NCI-H345 treated with DMSO at 0.1 percent for 48 hours (cell line): ENCODE measurements around the gene TSHZ1.
A peak's percentile ranks its signal among the peaks of the same experiment; 100 is the strongest.

ENCODE experiments used
- DNase-seq: peaks from one replicate; lab custom pipeline; 2025; ENCODE audit not compliant: unreplicated experiment; lab: John Stamatoyannopoulos, UW

The TSHZ1 gene

GRCh38 chr18:75207310-75208154 is 3.1 kb upstream of the TSHZ1 start:
- DNase-seq: no peak

DNA sequence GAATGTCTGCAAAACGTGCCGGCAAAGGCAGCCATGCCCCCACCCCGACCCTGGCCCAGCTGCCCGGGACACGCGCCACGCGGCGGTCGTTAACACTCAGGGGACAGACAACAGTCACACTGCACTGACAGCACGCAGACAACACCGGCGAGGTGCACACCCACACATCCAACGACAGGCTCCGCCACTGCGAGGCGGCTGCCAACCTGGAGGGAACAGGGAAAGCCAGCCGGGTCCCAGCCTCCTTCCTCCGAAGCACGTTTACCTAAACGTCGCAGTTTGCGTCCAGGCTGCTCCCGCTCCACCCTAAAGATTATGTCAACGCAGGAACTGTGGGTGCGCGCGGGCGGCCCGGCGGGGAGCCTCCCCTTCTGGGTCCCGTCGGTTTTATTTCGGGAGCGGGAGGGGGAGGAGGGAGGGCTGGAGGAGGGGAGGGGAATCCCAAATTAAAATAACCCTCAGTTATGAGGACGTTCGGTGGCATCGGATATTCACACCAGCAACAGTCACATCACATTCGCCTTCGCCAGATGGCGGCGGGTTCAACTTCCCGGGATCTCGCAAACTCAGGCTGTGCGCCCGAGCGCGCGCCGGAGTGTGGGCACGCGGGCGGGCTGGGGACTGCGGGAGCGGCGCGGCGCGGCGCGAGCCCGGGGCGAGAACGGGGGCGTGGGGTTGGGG is 2.3 kb upstream of the TSHZ1 start:
- DNase-seq: peak; percentile 41

- DNase-seq: no peak
Observed at GRCh38 chr18:75208836-75209128, 1.8 kb upstream of the TSHZ1 start.

DNA sequence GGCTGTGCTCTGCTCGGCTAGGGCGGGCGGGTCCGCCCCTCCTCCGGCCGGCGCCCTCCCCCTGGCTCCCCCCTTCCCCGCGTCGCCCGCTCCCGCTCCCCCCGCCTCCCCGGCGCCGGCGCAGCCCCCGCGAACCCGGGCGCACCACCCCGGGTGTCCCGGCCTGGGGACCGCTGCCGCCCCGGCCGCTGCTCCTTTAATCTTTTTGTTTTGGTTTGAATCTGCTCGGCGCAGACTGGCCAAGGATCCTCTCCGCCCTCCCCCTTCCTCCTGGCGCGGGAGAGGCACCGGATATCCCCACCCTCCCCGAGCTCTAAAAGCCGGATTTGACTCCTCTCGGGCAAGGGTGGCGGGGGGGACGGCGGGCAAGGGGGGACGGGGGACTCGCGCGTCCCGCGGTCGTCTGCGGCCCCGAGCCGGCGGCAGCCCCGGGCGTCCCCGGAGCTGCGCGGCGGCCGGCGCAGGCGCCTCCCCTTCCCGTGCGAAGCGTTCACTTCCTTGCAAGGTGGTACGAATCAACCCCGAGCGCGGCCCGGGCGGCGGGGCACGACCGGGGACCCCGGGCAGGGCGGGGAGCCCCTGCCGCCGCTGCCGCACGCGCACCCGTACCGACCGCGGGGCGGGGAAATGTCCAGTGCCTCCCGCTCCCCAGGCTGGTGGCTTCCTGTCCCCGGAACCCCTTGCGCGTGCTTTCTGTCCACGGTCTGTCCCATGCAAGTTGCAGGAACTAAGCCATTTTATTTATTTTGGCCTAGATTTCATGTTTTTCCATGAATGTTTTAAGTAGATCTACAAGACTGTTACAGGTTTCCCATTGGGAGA is 1.3 kb upstream of the TSHZ1 start, which contains the start of gene PTGR3:
Gene PTGR3, minus strand, starts transcription at position 11 of the 822 bp plus-strand sequence. CDS start 81 bp downstream, outside the sequence.
- DNase-seq: peak; percentile 76

DNA sequence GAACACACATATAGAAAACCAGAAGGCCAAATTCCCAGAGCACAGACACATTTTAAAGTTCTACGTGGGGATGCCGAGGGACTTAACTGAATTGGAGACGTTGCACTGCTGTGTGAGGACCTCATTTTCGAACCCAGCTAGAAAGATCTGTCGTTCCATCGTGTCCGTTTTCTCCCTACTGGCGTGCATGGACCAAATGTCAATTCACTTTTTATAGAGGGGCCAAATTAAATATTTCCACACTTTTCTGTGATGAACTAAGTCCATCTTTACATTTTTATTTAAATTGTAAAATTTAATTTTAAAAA is 692 bp upstream of the TSHZ1 start:
- no peak for DNase-seq

DNA sequence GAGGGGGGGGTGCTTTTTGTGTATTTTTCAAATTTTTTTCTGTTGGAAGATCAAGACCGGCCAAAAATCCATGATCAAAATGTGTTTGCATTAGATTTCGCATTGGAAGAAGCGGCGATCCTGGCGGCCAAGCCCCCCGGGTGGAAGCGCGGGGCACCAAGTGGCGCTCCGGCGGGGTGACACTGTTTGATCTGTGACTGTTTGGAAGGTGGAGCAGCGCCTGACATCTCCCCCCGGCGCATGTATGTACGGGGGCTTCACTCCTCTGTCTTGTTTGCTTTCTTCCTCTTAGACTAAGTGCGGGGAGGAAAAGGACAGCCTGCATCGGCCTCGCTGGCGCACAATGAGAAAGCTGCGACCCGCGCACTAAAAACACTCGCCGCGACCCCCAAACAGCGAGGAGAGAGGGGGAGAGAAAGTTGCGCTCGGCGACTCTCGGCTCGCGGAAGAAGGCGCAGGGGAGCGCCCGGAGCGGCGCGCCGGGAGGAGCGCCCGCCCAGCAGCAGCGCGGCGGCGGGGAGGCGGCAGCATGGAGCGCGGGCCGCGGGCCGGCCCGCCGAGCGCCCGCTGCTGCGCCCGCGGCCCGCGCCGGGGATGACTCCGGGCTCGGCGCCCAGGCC is 515 bp downstream of the TSHZ1 start:
- no peak for DNase-seq

DNA sequence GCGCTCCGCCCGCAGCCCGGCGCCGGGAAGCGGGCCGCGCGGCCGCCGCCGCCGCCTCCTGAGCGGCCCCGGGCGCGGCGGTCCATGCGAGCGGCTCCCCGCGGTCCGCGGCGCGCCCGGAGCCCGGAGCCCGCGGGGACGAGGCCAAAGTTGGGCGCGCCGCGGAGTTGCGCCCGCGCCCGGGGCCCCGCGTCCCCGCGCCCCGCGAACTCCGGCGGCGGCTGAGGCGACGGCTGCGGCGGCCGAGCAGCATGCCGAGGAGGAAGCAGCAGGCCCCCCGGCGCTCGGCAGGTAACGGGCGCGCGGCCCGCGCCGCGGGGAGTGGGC is 992 bp downstream of the TSHZ1 start:
- DNase-seq: no peak

GRCh38 chr18:75211953-75212750 is 1.6 kb downstream of the TSHZ1 start:
- no peak for DNase-seq

DNA sequence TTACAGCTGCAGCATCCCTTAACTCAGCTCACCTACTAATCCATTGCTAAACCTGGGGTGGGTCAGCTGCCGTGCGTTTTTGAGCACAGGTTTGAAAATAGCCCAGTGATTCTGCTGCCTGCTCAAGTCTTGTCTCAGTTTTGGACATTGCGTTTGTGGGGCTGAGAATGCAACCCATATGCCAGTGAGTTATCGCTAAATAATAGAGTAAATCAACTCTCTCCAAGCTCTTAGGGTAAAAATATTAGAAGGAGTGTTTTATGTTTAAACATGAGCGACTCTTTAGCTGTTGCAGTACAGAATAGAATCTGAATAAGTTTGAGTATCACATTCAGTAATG is 2.1 kb downstream of the TSHZ1 start:
- DNase-seq: no peak

GRCh38 chr18:75213611-75214331 is 3.2 kb downstream of the TSHZ1 start:
- no peak for DNase-seq

DNA sequence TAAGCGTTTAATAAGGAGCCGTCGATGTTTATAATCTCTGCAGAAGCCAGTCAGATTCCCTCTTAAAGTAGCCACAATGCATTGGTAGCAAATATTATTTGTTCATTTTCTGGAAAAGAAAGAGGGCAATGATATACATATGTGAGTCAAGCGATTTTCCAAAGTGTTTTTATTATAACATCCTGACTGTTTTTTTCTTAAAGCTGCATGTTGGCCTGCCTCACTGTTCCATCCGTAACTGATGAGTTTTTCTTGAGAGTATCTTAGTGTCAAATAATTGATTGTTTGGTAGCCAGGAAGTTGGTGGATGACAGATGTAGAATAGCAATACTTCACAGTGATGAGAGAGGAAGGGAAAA is 3.7 kb downstream of the TSHZ1 start:
- no peak for DNase-seq

GRCh38 chr18:75214766-75215510 is 4.3 kb downstream of the TSHZ1 start:
- no peak for DNase-seq

DNA sequence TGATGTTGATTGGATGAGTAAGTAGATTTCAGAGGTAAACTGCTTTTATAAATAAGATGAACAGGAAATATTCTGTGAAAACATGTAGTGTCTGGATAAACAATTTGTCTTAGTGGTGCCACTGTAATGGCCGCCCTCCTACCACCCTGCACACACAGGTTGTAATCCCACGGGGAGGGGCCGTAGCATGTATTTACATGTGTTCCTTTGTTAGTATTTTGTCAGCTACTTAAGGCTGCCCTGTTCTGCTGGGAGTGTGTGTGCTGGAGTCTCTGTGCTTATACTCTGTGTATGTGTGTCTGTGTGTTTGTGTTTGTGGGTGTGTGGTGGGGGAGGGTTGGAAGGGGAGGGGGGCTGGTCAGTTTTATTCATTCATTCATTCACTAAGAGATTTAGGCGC is 5.1 kb downstream of the TSHZ1 start:
- no peak for DNase-seq

- DNase-seq: no peak
Observed at GRCh38 chr18:75216212-75216910, 5.8 kb downstream of the TSHZ1 start.

DNA sequence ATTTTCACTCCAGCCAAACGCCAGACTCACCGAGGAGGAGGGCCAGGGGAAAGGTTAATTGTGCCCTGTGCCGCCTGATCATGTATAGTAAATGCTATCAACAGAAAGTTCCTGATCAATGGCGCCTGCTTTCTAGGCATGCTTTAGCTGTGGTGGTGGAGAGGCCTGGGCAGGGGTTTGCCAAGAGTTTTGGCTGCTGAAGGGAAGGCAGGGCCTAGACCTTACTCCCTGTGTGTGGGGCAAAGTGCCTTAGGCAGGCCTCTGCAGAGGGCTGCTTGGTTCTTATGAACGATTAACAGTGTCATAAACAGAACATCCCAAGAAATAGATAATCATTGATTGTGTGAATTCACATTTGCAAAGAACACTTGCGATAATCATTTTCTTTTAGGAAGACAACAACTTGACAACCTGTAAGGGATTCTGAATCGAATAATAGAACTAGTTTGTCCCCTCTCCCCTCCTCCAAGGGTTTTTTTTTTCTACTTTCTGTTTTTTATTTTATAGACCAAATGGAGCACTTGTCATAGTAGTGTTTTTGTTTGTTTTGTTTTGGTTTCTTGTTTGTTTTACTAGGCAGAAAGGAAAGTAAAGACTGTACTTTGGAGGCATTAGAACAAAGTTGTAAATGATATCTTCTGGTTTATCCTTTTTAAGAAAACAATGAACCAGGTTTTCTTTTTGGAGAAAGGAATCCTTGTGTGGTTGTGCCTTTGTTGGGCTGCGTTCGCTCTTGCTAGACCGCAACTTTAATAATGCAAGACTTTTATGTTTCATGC is 6.5 kb downstream of the TSHZ1 start:
- DNase-seq: no peak

DNA sequence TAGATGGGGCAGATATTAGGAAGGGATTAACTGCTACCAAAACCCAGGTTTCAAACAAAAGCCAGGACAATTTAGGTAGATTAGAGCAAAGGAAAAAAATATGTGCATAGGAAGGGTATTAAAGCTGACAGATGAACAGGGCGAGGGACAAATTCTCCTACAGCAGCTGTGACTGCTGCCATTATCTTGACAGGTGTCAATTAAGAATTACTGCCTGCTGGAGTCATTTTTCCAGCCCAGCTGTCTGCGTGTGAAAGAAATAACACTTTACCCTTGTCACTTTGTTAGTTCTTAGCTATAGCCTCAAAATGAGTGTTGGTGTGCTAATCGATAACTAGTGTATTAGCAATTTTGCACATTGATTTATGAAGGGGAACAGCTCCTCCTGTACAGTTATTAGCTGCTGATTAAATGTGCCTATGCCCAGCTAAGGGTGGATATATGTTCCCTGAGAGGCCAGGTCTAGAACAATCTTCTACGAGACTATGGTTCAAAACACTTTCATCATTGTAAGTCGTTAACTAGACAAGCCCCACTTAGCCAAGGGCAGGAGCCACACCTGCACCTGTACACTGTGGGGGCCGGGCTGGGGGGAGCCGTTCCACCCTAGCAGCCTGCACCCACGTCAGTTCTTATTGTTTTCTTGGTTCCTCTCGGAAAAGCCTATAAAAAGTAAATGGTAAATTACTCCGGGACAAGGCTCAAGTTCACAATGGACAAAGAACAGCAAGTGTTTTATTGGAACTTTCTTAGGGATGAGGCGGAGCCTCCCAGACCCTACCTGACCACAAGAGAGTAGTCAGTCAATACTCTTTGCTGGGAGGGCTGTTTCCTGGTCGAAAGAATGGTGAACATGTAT is 7.7 kb downstream of the TSHZ1 start:
- no peak for DNase-seq

DNA sequence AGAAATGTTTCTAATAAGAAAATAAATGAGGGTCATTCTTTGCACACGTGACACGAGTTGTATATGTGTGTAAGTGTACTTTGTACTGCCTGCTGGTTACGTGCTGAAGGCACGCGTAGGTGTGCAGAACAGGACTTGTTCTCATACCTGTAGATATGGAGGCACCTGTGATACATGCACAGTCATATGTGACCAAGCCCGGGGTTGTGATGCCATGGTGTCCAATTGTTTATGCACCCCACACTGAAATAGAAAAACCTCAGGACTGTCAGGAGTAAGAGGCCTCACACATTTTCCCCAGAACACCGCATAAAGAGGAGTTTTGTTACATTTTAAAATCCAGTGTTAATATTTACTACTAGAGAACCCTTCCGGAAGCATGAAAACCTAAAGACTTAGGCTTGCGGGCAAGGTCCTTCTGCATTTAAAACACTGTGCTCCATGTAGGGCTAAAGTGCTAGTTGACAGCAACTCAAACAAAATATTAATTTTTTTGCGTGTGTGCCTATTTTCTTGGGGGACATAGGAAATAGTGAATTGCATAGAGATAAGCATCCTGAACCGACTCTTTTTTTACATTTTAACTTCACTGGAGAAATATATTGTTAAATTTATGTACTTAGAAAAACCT is 9.3 kb downstream of the TSHZ1 start:
- no peak for DNase-seq
